ENCODE data around the gene MLLT3. TPM values are rescaled to one million over a fixed set of nuclear protein-coding genes. Genes with fewer than 3 reads are reported as not detected.

MLLT3 gene
- total and polyA plus RNA-seq, 2 donors (not counting 1 experiment from before 2014, with no cell fraction given): 37.3 to 43.8 TPM

- peaks cover 23% of the 10 kb centered on the region for H3K79me2 ChIP-seq (ENCODE audit: control insufficient read depth, insufficient read depth, low read length)
- no peak overlapping the region for H2AFZ ChIP-seq (ENCODE audit: low read length)
- H3K27ac ChIP-seq (ENCODE audit: insufficient read depth, low read length): no peak overlapping the region
Observed at GRCh38 chr9:20599195-20599594, 23.1 kb downstream of the MLLT3 start.

GRCh38 chr9:20598367-20598766 is 23.9 kb downstream of the MLLT3 start:
- Histone ChIP-seq H3K4me2 (ENCODE audit: extremely low read depth, insufficient read depth, low read length) (no peak overlapping the region), H3K36me3 (ENCODE audit: control insufficient read depth, insufficient read depth, low read length) (no peaks in the 10 kb centered on the region), H3K9me3 (ENCODE audit: control insufficient read depth, insufficient read depth, low read depth, low read length) (no peaks in the 10 kb centered on the region), H3K27me3 (ENCODE audit: control insufficient read depth, insufficient read depth, low read length) (no peaks in the 10 kb centered on the region), H2AFZ (ENCODE audit: low read length) (no peak overlapping the region), H3K9ac (ENCODE audit: insufficient read depth, low read length) (no peak overlapping the region), H3K4me3 (replicated peaks in 1 of 4; ENCODE audit: control extremely low read depth in 1 of 4, insufficient read depth in 1 of 4, low read depth in 3 of 4, low read length in 4 of 4) (no peak overlapping the region), H3K79me2 (ENCODE audit: control insufficient read depth, insufficient read depth, low read length) (peaks cover 21% of the 10 kb centered on the region), H3K4me1 (ENCODE audit: control insufficient read depth, extremely low read depth, insufficient read depth, low read length) (peaks cover 9% of the 10 kb centered on the region), H3K27ac (ENCODE audit: insufficient read depth, low read length) (no peak overlapping the region), H4K20me1 (ENCODE audit: control insufficient read depth, extremely low read depth, insufficient read depth, low read length) (no peaks in the 10 kb centered on the region)
- TF ChIP-seq CTCF (conservative IDR thresholded peaks at IDR 0.05 in 1 of 2, IDR thresholded peaks at IDR 0.05 in 1 of 2; ENCODE audit: low read depth in 1 of 2, low read length in 2 of 2) (no peak), EZH2 (IDR thresholded peaks at IDR 0.05; ENCODE audit: low read length, missing control alignments) (no peak)
- no peak for DNase-seq (ENCODE audit: low read depth in 2 of 2)

More at GRCh38 chr9:20599195-20599594, 23.1 kb downstream of the MLLT3 start:
- no peak for TF ChIP-seq EZH2 (IDR thresholded peaks at IDR 0.05; ENCODE audit: low read length, missing control alignments)
- TF ChIP-seq CTCF (conservative IDR thresholded peaks at IDR 0.05 in 1 of 2, IDR thresholded peaks at IDR 0.05 in 1 of 2; ENCODE audit: low read depth in 1 of 2, low read length in 2 of 2): no peak
- H3K27me3 ChIP-seq (ENCODE audit: control insufficient read depth, insufficient read depth, low read length): no peaks in the 10 kb centered on the region
- DNase-seq (ENCODE audit: low read depth in 2 of 2): peak; percentile 37 to 60
- peak overlapping the region; percentile 27 for H3K4me2 ChIP-seq (ENCODE audit: extremely low read depth, insufficient read depth, low read length)
- no peaks in the 10 kb centered on the region for H3K9me3 ChIP-seq (ENCODE audit: control insufficient read depth, insufficient read depth, low read depth, low read length)
- H3K36me3 ChIP-seq (ENCODE audit: control insufficient read depth, insufficient read depth, low read length): no peaks in the 10 kb centered on the region
- no peak overlapping the region for H3K9ac ChIP-seq (ENCODE audit: insufficient read depth, low read length)
- H3K4me3 ChIP-seq (replicated peaks in 1 of 4; ENCODE audit: control extremely low read depth in 1 of 4, insufficient read depth in 1 of 4, low read depth in 3 of 4, low read length in 4 of 4): no peak overlapping the region
- H3K4me1 ChIP-seq (ENCODE audit: control insufficient read depth, extremely low read depth, insufficient read depth, low read length): peaks cover 8% of the 10 kb centered on the region
- H4K20me1 ChIP-seq (ENCODE audit: control insufficient read depth, extremely low read depth, insufficient read depth, low read length): no peaks in the 10 kb centered on the region

- no peaks in the 10 kb centered on the region for H3K27me3 ChIP-seq (ENCODE audit: control insufficient read depth, insufficient read depth, low read length)
- H3K27ac ChIP-seq (ENCODE audit: insufficient read depth, low read length): no peak overlapping the region
- H3K9me3 ChIP-seq (ENCODE audit: control insufficient read depth, insufficient read depth, low read depth, low read length): no peaks in the 10 kb centered on the region
- no peaks in the 10 kb centered on the region for H3K36me3 ChIP-seq (ENCODE audit: control insufficient read depth, insufficient read depth, low read length)
- H4K20me1 ChIP-seq (ENCODE audit: control insufficient read depth, extremely low read depth, insufficient read depth, low read length): no peaks in the 10 kb centered on the region
- H3K4me1 ChIP-seq (ENCODE audit: control insufficient read depth, extremely low read depth, insufficient read depth, low read length): peaks cover 11% of the 10 kb centered on the region
- TF ChIP-seq CTCF (conservative IDR thresholded peaks at IDR 0.05 in 1 of 2, IDR thresholded peaks at IDR 0.05 in 1 of 2; ENCODE audit: low read depth in 1 of 2, low read length in 2 of 2): no peak
- no peak for TF ChIP-seq EZH2 (IDR thresholded peaks at IDR 0.05; ENCODE audit: low read length, missing control alignments)
- H3K4me3 ChIP-seq (replicated peaks in 1 of 4; ENCODE audit: control extremely low read depth in 1 of 4, insufficient read depth in 1 of 4, low read depth in 3 of 4, low read length in 4 of 4): no peak overlapping the region
- no peak overlapping the region for H3K4me2 ChIP-seq (ENCODE audit: extremely low read depth, insufficient read depth, low read length)
- no peak overlapping the region for H3K9ac ChIP-seq (ENCODE audit: insufficient read depth, low read length)
- H3K79me2 ChIP-seq (ENCODE audit: control insufficient read depth, insufficient read depth, low read length): peaks cover 17% of the 10 kb centered on the region
- DNase-seq (ENCODE audit: low read depth in 2 of 2): no peak
- H2AFZ ChIP-seq (ENCODE audit: low read length): no peak overlapping the region
Observed at GRCh38 chr9:20597862-20598261, 24.4 kb downstream of the MLLT3 start.
